CD4-positive, alpha-beta T cell treated with Interleukin-1 beta for 1 hour (primary cell): ENCODE measurements around the gene TXLNA.

Experiments used
- DNase-seq, 2 donors: peaks; one replicate each; pipeline ENCODE4 v3.0.0-alpha.2; 2020 to 2022

The TXLNA gene

GRCh38 chr1:32186077-32186476, 6.6 kb downstream of the TXLNA start:
- no peak for DNase-seq

- no peak for DNase-seq
Measured at GRCh38 chr1:32186491-32186890, 7.0 kb downstream of the TXLNA start.

GRCh38 chr1:32187850-32188249, 8.4 kb downstream of the TXLNA start:
- DNase-seq, result no peak

GRCh38 chr1:32192220-32192948, 12.9 kb downstream of the TXLNA start:
- DNase-seq, result no peak

GRCh38 chr1:32194984-32195383, 15.5 kb downstream of the TXLNA start:
- no peak for DNase-seq

- DNase-seq, result no peak
Measured at GRCh38 chr1:32195531-32195930, 16.1 kb downstream of the TXLNA start.

- peak in 1 of 2 donors; percentile 46 for DNase-seq
Measured at GRCh38 chr1:32195972-32196823, 16.7 kb downstream of the TXLNA start.

- no peak for DNase-seq
Measured at GRCh38 chr1:32197074-32197473, 17.6 kb downstream of the TXLNA start.

GRCh38 chr1:32197837-32198236, 18.4 kb downstream of the TXLNA start:
- no peak for DNase-seq

- DNase-seq, result no peak
Measured at GRCh38 chr1:32198237-32199042, 19.0 kb downstream of the TXLNA start.

- DNase-seq, result no peak
Measured at GRCh38 chr1:32199043-32199716, 19.7 kb downstream of the TXLNA start.

GRCh38 chr1:32199717-32200072, 20.2 kb downstream of the TXLNA start:
- DNase-seq, result no peak

GRCh38 chr1:32200226-32201010, 20.9 kb downstream of the TXLNA start, which contains the start of gene CCDC28B:
Gene CCDC28B (plus strand): TSS chr1:32200595. CDS start chr1:32201936, 1,341 bp downstream.
- peak; percentile 51 to 61 for DNase-seq

- peak; percentile 80 to 82 for DNase-seq
Measured at GRCh38 chr1:32201011-32201855, 21.8 kb downstream of the TXLNA start.

GRCh38 chr1:32204943-32205361, 25.5 kb downstream of the TXLNA start:
- no peak for DNase-seq

- DNase-seq, result peak; percentile 89 to 91
Measured at GRCh38 chr1:32205401-32206370, 26.2 kb downstream of the TXLNA start, which contains the start of gene IQCC. Gene IQCC (plus strand): TSS chr1:32205671. CDS start chr1:32205682, 11 bp downstream.

- DNase-seq, result no peak
Measured at GRCh38 chr1:32208469-32208868, 29.0 kb downstream of the TXLNA start.

GRCh38 chr1:32208891-32209328, 29.4 kb downstream of the TXLNA start, which contains the start of gene DCDC2B:
Gene DCDC2B (plus strand): TSS chr1:32209089. CDS start chr1:32209094, 5 bp downstream.
- DNase-seq, result peak in 1 of 2 donors; percentile 17
